ENCODE data around the gene FBXW10B.
"Not testable (repeated sequence)": the region's sequence is repeated elsewhere in the genome, so short reads cannot be mapped to it uniquely, and the experiment has no call there.

DNA sequence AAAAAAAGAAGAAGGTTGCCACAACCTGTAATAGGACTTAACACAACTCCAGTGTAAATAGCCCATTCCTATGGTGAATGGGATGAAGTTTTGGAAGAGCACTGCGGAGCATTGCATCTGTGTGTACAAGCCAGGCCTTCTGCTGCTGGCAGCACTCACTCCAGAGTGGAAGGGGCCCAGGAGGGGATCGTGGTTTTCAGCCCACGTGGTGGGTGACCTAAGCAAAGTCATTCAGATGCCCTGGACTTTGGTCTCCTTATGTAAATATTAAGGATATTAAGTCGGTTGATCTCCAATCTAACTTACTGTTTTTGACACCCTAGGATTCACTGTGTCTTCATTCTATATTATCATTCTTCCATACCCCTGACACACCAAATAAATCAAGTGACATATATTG, 2.7 kb downstream of the FBXW10B start:
- not testable (repeated sequence) for TF ChIP-seq EP300, POLR2A (IDR thresholded peaks at IDR 0.05)
- TF ChIP-seq, protein P1, sequence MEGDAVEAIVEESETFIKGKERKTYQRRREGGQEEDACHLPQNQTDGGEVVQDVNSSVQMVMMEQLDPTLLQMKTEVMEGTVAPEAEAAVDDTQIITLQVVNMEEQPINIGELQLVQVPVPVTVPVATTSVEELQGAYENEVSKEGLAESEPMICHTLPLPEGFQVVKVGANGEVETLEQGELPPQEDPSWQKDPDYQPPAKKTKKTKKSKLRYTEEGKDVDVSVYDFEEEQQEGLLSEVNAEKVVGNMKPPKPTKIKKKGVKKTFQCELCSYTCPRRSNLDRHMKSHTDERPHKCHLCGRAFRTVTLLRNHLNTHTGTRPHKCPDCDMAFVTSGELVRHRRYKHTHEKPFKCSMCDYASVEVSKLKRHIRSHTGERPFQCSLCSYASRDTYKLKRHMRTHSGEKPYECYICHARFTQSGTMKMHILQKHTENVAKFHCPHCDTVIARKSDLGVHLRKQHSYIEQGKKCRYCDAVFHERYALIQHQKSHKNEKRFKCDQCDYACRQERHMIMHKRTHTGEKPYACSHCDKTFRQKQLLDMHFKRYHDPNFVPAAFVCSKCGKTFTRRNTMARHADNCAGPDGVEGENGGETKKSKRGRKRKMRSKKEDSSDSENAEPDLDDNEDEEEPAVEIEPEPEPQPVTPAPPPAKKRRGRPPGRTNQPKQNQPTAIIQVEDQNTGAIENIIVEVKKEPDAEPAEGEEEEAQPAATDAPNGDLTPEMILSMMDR (IDR thresholded peaks at IDR 0.05), result not testable (repeated sequence)
